Stimulated activated CD8-positive, alpha-beta memory T cell treated with anti-CD3 and anti-CD28 coated beads, Interleukin-12 subunit alpha, Interleukin-12 subunit beta, amount 100 ng/mL, for 4 hours (primary cell): ENCODE results near the gene TRNAU1AP.
"Not testable (repeated sequence)": the region's sequence is repeated elsewhere in the genome, so short reads cannot be mapped to it uniquely, and the experiment has no call there.

Experiments used
- DNase-seq: peaks from one replicate; pipeline ENCODE4 v3.0.0-alpha.2; 2020; ENCODE audit warnings: low read depth

TRNAU1AP gene

GRCh38 chr1:28552758-28553663, at the start of gene TRNAU1AP:
TSS of gene TRNAU1AP (plus strand) at chr1:28553085. CDS start at chr1:28553111, 26 bp downstream.
- peak; percentile 95 for DNase-seq

- DNase-seq = no peak
These were observed 49.8 kb upstream of the TRNAU1AP start for GRCh38 chr1:28503117-28503516.

- DNase-seq = peak; percentile 89
These were observed 47.3 kb upstream of the TRNAU1AP start, which contains the start of gene RCC1 for GRCh38 chr1:28505406-28506187. TSS of gene RCC1 (plus strand) at chr1:28506043. CDS start at chr1:28529867, 23,824 bp downstream.

- DNase-seq = no peak
These were observed 46.0 kb upstream of the TRNAU1AP start for GRCh38 chr1:28506907-28507246.

- DNase-seq = no peak
These were observed 45.6 kb upstream of the TRNAU1AP start for GRCh38 chr1:28507247-28507645.

- no peak for DNase-seq
These were observed 45.0 kb upstream of the TRNAU1AP start for GRCh38 chr1:28507646-28508434.

GRCh38 chr1:28508435-28508754, 44.5 kb upstream of the TRNAU1AP start:
- DNase-seq = no peak

GRCh38 chr1:28509705-28510272, 43.1 kb upstream of the TRNAU1AP start:
- DNase-seq = no peak

GRCh38 chr1:28510273-28510969, 42.5 kb upstream of the TRNAU1AP start:
- no peak for DNase-seq

GRCh38 chr1:28510970-28511440, 41.9 kb upstream of the TRNAU1AP start:
- no peak for DNase-seq

GRCh38 chr1:28512058-28512611, 40.8 kb upstream of the TRNAU1AP start:
- DNase-seq = no peak

- DNase-seq = not testable (repeated sequence)
These were observed 38.4 kb upstream of the TRNAU1AP start for GRCh38 chr1:28514445-28514933.

GRCh38 chr1:28516518-28516956, 36.3 kb upstream of the TRNAU1AP start:
- DNase-seq = no peak

GRCh38 chr1:28517649-28517999, 35.3 kb upstream of the TRNAU1AP start:
- no peak for DNase-seq

- peak; percentile 76 for DNase-seq
These were observed 34.7 kb upstream of the TRNAU1AP start for GRCh38 chr1:28518000-28518744.

- DNase-seq = no peak
These were observed 34.0 kb upstream of the TRNAU1AP start for GRCh38 chr1:28518745-28519341.

- no peak for DNase-seq
These were observed 32.7 kb upstream of the TRNAU1AP start for GRCh38 chr1:28519946-28520725.

- not testable (repeated sequence) for DNase-seq
These were observed 32.1 kb upstream of the TRNAU1AP start for GRCh38 chr1:28520796-28521195.
